GM21723 (cell line): ENCODE measurements around the gene MRPL12.
"Not testable (repeated sequence)": the region's sequence is repeated elsewhere in the genome, so short reads cannot be mapped to it uniquely, and the experiment has no call there.

Experiments
- ATAC-seq: cut with Tn5 transposase; IDR thresholded peaks from one replicate; pipeline ENCODE4 v1.9.1; 2021; ENCODE audit warnings: mild to moderate bottlenecking, moderate library complexity; ENCODE audit not compliant: unreplicated experiment

MRPL12 gene

DNA sequence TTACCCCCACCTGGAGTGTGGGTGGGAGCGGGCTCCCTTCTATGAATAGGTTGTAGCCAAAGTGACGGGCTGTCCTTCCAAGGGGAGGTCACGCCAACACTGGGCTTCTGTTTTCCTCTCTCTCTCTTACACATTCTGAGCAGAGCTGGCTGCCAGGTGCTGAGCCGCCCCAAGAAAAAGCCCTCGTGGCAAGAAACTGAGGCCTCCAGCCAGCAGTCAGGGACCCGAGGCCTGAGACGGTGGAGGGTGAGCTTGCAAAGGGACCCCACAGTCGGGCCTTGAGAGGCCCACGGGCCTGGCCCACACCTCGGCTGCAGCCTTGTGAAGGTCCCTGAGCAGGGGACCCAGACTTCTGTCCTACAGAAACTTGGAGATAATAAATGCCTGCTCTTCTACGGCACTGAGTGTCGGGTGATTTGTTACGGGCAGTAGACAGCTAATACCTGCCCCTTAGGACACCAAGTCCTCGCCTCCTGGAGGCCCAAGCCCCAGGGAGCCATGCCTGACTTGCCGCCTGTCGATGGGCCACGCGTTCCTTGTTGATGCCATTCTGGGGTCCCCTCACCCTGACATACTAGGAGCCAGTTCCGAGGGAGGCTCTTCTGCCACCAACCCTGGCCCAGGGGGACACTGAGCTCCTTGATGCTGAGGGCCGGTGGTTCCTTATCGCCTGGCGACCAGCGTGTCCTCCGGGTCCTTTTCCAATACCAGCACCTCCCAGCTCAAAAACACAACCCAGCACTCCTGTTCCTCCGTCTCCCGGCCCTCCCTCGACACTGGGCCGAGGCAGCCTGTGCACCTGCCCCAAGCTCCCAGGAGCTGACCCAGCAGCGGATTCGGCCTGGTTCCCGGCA lies 35.0 kb downstream of the MRPL12 start:
- no peak for ATAC-seq

DNA sequence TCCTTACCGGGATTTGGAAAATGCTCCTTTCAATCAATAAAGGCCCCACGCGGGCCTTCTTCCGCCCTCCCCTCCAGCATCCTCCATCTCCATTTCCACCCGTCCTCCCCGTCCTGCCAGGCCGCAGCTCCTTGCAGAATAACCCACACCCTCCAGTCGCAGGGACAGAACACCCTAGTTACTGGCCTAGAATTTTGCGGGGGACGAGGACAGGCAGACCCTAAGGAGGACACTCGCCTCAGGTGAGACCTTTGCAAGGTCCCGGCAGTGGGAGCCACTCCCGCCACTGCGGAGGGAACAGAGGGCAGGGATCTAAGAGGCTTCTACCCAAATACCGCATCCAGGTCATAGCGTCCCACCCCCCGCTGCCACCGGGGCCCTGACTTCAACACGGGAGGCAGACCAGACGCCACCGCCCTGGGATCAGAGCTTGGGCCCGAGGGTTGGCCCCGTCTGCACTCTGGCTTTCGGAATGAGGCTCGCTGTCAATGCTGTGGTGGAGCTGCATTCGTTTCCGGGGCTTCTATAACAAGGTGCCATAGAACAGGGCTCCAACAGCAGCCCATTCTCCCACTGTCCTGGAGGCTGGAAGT lies 35.7 kb downstream of the MRPL12 start:
- ATAC-seq: no peak

DNA sequence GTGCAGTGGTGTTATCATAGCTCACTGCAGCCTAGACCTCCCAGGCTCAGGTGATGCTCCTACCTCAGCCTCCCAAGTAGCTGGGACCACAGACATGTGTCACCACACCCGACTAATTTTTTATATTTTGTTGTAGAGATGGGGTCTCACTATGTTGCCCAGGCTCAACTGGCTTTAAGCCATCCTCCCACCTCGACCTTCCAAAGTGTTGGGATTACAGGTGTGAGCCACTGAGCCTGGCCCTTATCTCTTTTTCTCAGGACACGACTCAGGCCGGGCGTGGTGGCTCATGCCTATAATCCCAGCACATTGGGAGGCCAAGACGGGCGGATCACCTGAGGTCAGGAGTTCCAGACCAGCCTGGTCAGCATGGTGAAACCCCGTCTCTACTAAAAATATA lies 36.4 kb downstream of the MRPL12 start:
- ATAC-seq: not testable (repeated sequence)

DNA sequence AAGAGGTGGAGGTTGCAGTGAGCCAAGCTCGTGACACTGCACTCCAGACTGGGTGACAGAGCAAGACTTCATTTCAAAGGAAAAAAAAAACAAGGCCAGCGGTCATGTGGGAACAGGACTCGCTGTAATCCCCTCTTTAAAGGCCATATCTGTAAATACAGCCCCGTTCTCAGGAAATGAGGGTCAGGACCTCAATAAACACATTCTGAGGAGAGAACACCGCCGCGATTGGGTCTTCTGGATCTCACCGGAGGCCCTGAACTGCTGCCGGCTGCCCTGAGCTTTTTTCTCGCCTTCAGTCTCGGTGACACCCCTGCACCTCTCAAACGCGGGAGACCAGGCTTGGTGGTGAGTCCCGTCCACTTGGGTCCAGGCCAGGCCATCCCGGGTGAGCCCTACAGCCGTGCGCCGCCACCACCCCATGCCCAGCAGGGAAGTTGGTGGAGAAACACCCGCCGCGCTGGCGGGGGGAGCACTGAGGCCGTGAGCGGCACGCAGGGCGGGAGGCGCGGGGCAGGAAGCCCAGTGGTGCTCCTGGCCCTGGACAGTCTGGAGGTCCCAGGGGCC lies 37.3 kb downstream of the MRPL12 start:
- ATAC-seq: no peak

DNA sequence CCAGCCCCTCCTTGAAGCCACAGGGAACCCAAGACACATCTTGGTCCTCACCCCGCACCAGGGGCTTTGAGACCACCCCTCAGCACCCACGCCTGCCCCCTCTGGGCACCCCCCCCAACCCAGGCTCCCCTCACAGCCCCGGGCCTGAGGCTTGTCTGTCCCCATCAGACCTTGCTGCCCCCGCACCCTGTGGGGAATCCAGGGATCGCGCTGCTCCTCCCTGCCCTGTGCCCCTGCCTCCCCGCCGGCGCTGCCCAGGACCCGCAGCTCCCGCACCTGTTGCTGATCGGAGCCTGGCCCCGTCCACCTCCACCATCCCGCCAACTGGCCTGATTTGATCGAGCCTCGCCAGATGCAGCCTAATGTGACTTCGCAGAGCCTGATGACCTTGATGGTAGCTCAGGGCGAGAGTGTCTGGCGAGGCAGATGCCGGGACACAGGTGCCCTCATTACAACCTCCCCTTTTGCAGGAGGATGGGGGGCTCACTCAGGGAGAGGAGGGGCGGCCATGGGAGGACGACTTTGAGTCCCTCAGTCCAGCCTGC lies 38.0 kb downstream of the MRPL12 start:
- ATAC-seq: no peak

DNA sequence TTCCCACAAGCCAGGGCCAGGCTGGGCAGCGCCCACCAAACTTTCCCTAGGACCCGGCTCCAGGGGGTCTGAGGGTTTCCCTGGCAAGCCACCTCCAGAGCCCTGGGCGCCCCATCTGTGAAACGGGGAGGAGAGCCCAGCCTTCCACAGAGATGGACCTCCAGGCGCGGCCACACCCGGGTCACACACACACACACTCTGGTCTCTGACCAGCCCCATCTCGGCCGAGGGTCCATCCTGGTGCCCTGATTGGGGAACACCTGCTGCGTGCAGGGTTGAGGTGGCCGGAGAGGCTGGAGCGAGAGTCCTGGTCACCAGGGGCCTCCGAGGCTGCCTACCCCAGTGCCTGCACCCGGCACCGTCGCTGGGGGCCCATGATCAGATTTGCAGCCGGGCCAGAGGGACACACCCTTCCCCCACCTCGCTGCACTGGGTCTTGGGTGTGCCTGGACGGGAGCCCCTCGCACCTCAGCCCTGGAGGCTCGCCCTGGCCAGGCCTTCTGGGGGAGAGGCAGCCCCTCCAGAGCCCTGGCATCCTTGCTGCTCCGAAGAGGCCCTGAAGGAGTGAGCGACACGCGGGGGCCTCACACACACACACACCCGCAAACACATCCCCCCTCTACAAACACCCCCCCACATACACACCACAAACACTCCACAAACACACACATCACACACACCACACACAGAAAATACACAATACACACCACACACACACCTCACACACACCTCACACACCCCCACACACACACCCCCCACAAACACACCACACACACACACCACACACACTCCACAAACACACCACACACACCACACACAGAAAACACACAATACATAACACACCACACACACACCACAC lies 38.7 kb downstream of the MRPL12 start:
- no peak for ATAC-seq
